Stimulated activated CD8-positive, alpha-beta memory T cell treated with anti-CD3 and anti-CD28 coated beads, Interleukin-15, amount 100 ng/mL, for 1 hour (primary cell): ENCODE measurements around the gene TMOD2.

Experiments used
- DNase-seq: peaks from one replicate; pipeline ENCODE4 v3.0.0-alpha.2; 2020; ENCODE audit warnings: low read depth

The TMOD2 gene

GRCh38 chr15:51818150-51818549, 66.8 kb downstream of the TMOD2 start:
- no peak for DNase-seq

- DNase-seq: no peak
These were observed 74.3 kb downstream of the TMOD2 start for GRCh38 chr15:51825698-51826097.

GRCh38 chr15:51828621-51829375, 77.4 kb downstream of the TMOD2 start:
- no peak for DNase-seq

- peak; percentile 88 for DNase-seq
These were observed 78.2 kb downstream of the TMOD2 start, which contains the start of gene TMOD3 for GRCh38 chr15:51829376-51830275. Gene TMOD3 (plus strand): TSS chr15:51829653. CDS start chr15:51862885, 33,232 bp downstream.

GRCh38 chr15:51830276-51830806, 78.9 kb downstream of the TMOD2 start:
- no peak for DNase-seq

- DNase-seq: no peak
These were observed 82.4 kb downstream of the TMOD2 start for GRCh38 chr15:51833772-51834171.

- DNase-seq: no peak
These were observed 86.4 kb downstream of the TMOD2 start for GRCh38 chr15:51837792-51838251.

- DNase-seq: no peak
These were observed 86.9 kb downstream of the TMOD2 start for GRCh38 chr15:51838270-51838669.

GRCh38 chr15:51840692-51841091, 89.3 kb downstream of the TMOD2 start:
- DNase-seq: no peak

- no peak for DNase-seq
These were observed 90.1 kb downstream of the TMOD2 start for GRCh38 chr15:51841406-51842040.

- no peak for DNase-seq
These were observed 90.9 kb downstream of the TMOD2 start for GRCh38 chr15:51842265-51842664.

- DNase-seq: no peak
These were observed 91.7 kb downstream of the TMOD2 start for GRCh38 chr15:51842852-51843737.

- no peak for DNase-seq
These were observed 93.5 kb downstream of the TMOD2 start for GRCh38 chr15:51844747-51845426.

- DNase-seq: no peak
These were observed 94.7 kb downstream of the TMOD2 start for GRCh38 chr15:51846066-51846462.

GRCh38 chr15:51846463-51847230, 95.2 kb downstream of the TMOD2 start:
- DNase-seq: no peak

- no peak for DNase-seq
These were observed 97.4 kb downstream of the TMOD2 start for GRCh38 chr15:51848811-51849210.

- DNase-seq: no peak
These were observed 98.5 kb downstream of the TMOD2 start for GRCh38 chr15:51849860-51850259.

GRCh38 chr15:51853998-51854397, 102.6 kb downstream of the TMOD2 start:
- DNase-seq: no peak

- DNase-seq: no peak
These were observed 104.2 kb downstream of the TMOD2 start for GRCh38 chr15:51855612-51856011.
